Endodermal cell (in vitro differentiated cells): ENCODE data around the gene ANGPTL3. TPM values are rescaled to one million over a fixed set of nuclear protein-coding genes. Genes with fewer than 3 reads are reported as not detected.

Experiments used
- DNase-seq: peaks from one replicate; pipeline ENCODE4 v3.0.0-alpha.2; 2017
- H3K27ac ChIP-seq: 2 replicates; pipeline ENCODE4 v1.5.1; 2013; ENCODE audit warnings: mild to moderate bottlenecking, low read depth, low read length, moderate library complexity
- H3K27me3 ChIP-seq: 2 replicates; pipeline ENCODE4 v1.6.1; 2013; ENCODE audit warnings: mild to moderate bottlenecking, low read length, moderate library complexity; ENCODE audit not compliant: insufficient read depth, control insufficient read depth, poor library complexity, severe bottlenecking
- H3K36me3 ChIP-seq: 2 replicates; pipeline ENCODE4 v1.7.0; 2013; ENCODE audit warnings: mild to moderate bottlenecking, low read length, moderate library complexity; ENCODE audit not compliant: control insufficient read depth, insufficient read depth
- H3K4me1 ChIP-seq: one replicate; pipeline ENCODE4 v1.7.0; 2013; ENCODE audit warnings: low read length; ENCODE audit not compliant: control insufficient read depth, insufficient read depth
- H3K4me3 ChIP-seq: 2 replicates; pipeline ENCODE4 v1.5.1; 2013; ENCODE audit warnings: mild to moderate bottlenecking, low read length, moderate library complexity
- H3K9ac ChIP-seq: 2 replicates; pipeline ENCODE4 v1.6.1; 2013; ENCODE audit warnings: mild to moderate bottlenecking, low read length, moderate library complexity; ENCODE audit not compliant: poor library complexity, severe bottlenecking; ENCODE audit errors: extremely low read depth
- H3K9me3 ChIP-seq: 2 replicates; pipeline ENCODE4 v1.6.1; 2013; ENCODE audit warnings: mild to moderate bottlenecking, low read length, moderate library complexity; ENCODE audit not compliant: control insufficient read depth
- H3K27ac Mint-ChIP-seq: 2 replicates; pipeline ENCODE4 v1.8.0; 2020; ENCODE audit warnings: mixed read lengths
- H3K27me3 Mint-ChIP-seq: 2 replicates; pipeline ENCODE4 v1.8.0; 2021; ENCODE audit warnings: mild to moderate bottlenecking, mixed read lengths; ENCODE audit not compliant: insufficient read depth
- H3K36me3 Mint-ChIP-seq: 2 replicates; pipeline ENCODE4 v1.8.0; 2020; ENCODE audit warnings: low read depth, mixed read lengths
- H3K4me1 Mint-ChIP-seq: 2 replicates; pipeline ENCODE4 v1.8.0; 2020; ENCODE audit warnings: mixed read lengths
- H3K4me3 Mint-ChIP-seq: 2 replicates; pipeline ENCODE4 v1.8.0; 2020; ENCODE audit warnings: mild to moderate bottlenecking, moderate library complexity, mixed read lengths
- H3K9me3 Mint-ChIP-seq: 2 replicates; pipeline ENCODE4 v1.8.0; 2020; ENCODE audit warnings: mild to moderate bottlenecking, mixed read lengths
- CTCF ChIP-seq: fragments of 200-600 bp; sonication (generic); conservative IDR thresholded peaks from 2 replicates; pipeline ENCODE4 v1.5.0; 2021; ENCODE audit warnings: antibody characterized with exemption, mild to moderate bottlenecking
- WGBS, 2 experiments: methylation state at CpG; one replicate each; pipeline versions ENCODE4 v1.1.5 to v1.1.7; 2013; ENCODE audit warnings: missing lambda C conversion rate in 2 of 2, mixed read lengths in 1 of 2; ENCODE audit not compliant: insufficient coverage in 1 of 2, insufficient read length in 1 of 2; 5-methylcytosine and 5-hydroxymethylcytosine counted together
- total RNA-seq, 2 donors: library from RNA; stranded (reverse); fragmentation: NEBNext Ultra II Directional in 1 of 2; extraction: Animal tissue kit (Norgen Biotek cat#: 25700) in 1 of 2; gene quantifications; 2 replicates in 1 of 2; 3 replicates in 1 of 2; pipeline ENCODE4 v1.2.1, GENCODE V29; 2021

The ANGPTL3 gene
- total RNA-seq, 2 donors from 2014 or later = not detected

DNA sequence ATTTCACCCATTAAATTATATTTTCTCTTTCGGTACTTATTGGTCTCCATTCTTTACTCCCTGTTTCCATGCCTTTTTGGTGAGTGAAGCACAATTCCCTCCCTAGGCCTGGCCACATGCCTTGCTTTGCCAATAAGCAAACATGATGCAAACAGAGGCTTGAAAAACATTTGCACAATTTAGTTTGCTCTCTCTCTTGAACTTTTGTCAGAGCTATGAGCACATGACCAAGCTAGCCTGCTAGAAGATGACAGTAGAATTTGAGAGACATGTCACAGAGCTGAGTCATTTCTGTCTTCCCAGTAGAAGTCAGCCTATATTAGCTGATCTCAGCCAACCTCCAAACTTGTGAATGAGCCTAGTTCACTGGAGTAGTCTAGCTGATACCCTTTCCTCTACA, 24.6 kb downstream of the ANGPTL3 start:
- no peaks in the 10 kb centered on the region for H3K27me3 ChIP-seq
- Mint-ChIP-seq H3K9me3 (no peaks in the 10 kb centered on the region), H3K4me1 (peaks cover 7% of the 10 kb centered on the region), H3K4me3 (no peak overlapping the region), H3K36me3 (peaks cover 14% of the 10 kb centered on the region), H3K27ac (peak overlapping the region; percentile 33), H3K27me3 (no peaks in the 10 kb centered on the region)
- TF ChIP-seq CTCF = no peak
- no peak overlapping the region for H3K9ac ChIP-seq
- no peak overlapping the region for H3K4me3 ChIP-seq
- 96 to 100% methylated on average over 1 of the region's 1 CpG for WGBS, 2 experiments
- H3K36me3 ChIP-seq = peaks cover 52% of the 10 kb centered on the region
- H3K9me3 ChIP-seq = no peaks in the 10 kb centered on the region
- no peaks in the 10 kb centered on the region for H3K4me1 ChIP-seq
- no peak overlapping the region for H3K27ac ChIP-seq
- no peak for DNase-seq

GRCh38 chr1:62625415-62625814, 28.1 kb downstream of the ANGPTL3 start:
- TF ChIP-seq CTCF = no peak
- no peaks in the 10 kb centered on the region for H3K27me3 Mint-ChIP-seq
- no peak for DNase-seq
- Histone ChIP-seq H3K4me1 (no peaks in the 10 kb centered on the region), H3K9ac (no peak overlapping the region), H3K27me3 (no peaks in the 10 kb centered on the region), H3K9me3 (no peaks in the 10 kb centered on the region), H3K36me3 (peaks cover 35% of the 10 kb centered on the region), H3K4me3 (no peak overlapping the region), H3K27ac (no peak overlapping the region)
- WGBS, 2 experiments = no CpG with 5 or more reads among the region's 1 CpG
- no peak overlapping the region for H3K27ac Mint-ChIP-seq
- H3K4me3 Mint-ChIP-seq = no peak overlapping the region
- peaks cover 24% of the 10 kb centered on the region for H3K36me3 Mint-ChIP-seq
- peaks cover 7% of the 10 kb centered on the region for H3K4me1 Mint-ChIP-seq
- H3K9me3 Mint-ChIP-seq = no peaks in the 10 kb centered on the region

DNA sequence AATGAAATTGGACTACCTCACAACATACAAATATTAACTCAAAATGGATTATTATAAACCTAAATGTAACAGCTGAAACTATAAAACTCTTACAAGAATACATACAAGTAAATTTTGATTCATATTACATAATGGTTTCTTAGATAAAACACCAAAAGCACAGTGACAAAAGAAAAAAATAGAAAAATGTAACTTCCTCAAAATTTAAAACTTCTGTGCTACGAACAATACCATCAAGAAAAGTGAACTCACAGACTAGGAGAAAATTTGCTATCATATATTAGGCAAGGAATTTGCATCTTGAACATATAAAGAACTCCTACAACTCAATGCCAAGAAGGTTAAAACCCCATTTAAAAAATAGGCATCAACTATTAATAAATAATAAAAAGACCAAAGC, 31.2 kb downstream of the ANGPTL3 start:
- no peaks in the 10 kb centered on the region for H3K4me1 ChIP-seq
- no peak for TF ChIP-seq CTCF
- Mint-ChIP-seq H3K4me1 (peaks cover 7% of the 10 kb centered on the region), H3K27me3 (no peaks in the 10 kb centered on the region), H3K4me3 (no peak overlapping the region), H3K36me3 (peaks cover 35% of the 10 kb centered on the region), H3K27ac (no peak overlapping the region), H3K9me3 (no peaks in the 10 kb centered on the region)
- H3K36me3 ChIP-seq = peaks cover 54% of the 10 kb centered on the region
- H3K27me3 ChIP-seq = no peaks in the 10 kb centered on the region
- WGBS, 2 experiments = 100% methylated on average over 1 of the region's 1 CpG
- no peak overlapping the region for H3K27ac ChIP-seq
- H3K9me3 ChIP-seq = peaks cover 4% of the 10 kb centered on the region
- H3K4me3 ChIP-seq = no peak overlapping the region
- no peak overlapping the region for H3K9ac ChIP-seq
- DNase-seq = no peak
